ENCODE data around the gene IQSEC1. TPM values are rescaled to one million over a fixed set of nuclear protein-coding genes. Genes with fewer than 3 reads are reported as not detected.

IQSEC1 gene
- total RNA-seq, 1 experiment from 2014 or later, result 13.0 TPM

DNA sequence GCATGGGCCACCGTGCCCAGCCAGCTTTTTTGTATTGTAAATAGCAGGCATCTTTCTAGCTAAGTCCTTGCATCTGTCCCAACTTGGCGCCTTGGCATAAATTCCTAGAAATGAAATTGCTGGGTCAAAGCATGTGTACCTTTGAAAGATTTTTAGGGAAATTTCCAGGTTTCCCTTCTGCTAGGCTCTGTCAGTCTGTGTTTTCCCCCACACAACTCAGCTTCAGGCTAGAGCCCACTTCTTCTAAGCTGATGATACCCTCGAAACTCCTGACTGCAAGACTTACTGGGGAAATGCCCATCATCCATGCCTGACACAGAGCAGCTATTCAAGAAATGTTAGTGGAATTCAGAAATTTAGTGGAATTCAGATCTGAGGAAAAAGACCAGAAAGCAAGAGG is 221.0 kb downstream of the IQSEC1 start:
- H3K27me3 ChIP-seq (replicated peaks; ENCODE audit: insufficient read depth, low read depth, low read length, poor library complexity), result no peaks in the 10 kb centered on the region
- intact Hi-C loops (cut with micrococcal nuclease; ENCODE audit: unreplicated experiment), result no loop called here
- TF ChIP-seq, protein P1, sequence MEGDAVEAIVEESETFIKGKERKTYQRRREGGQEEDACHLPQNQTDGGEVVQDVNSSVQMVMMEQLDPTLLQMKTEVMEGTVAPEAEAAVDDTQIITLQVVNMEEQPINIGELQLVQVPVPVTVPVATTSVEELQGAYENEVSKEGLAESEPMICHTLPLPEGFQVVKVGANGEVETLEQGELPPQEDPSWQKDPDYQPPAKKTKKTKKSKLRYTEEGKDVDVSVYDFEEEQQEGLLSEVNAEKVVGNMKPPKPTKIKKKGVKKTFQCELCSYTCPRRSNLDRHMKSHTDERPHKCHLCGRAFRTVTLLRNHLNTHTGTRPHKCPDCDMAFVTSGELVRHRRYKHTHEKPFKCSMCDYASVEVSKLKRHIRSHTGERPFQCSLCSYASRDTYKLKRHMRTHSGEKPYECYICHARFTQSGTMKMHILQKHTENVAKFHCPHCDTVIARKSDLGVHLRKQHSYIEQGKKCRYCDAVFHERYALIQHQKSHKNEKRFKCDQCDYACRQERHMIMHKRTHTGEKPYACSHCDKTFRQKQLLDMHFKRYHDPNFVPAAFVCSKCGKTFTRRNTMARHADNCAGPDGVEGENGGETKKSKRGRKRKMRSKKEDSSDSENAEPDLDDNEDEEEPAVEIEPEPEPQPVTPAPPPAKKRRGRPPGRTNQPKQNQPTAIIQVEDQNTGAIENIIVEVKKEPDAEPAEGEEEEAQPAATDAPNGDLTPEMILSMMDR (conservative IDR thresholded peaks at IDR 0.05; ENCODE audit: low read depth, low read length), result no peak
- no peak for TF ChIP-seq EZH2 (IDR thresholded peaks at IDR 0.05; ENCODE audit: borderline replicate concordance, low read depth, low read length, poor library complexity, severe bottlenecking)
- H3K9me3 ChIP-seq (ENCODE audit: low read depth, low read length, poor library complexity, severe bottlenecking), result no peaks in the 10 kb centered on the region
- ChIA-PET POLR2A (ENCODE audit: low non-redundant PET) (no interaction called here), CTCF (no interaction called here)
- no peak overlapping the region for H3K4me3 ChIP-seq (ENCODE audit: low read depth, low read length, poor library complexity, severe bottlenecking)
- DNase-seq (ENCODE audit: low spot score), result no peak
- H3K36me3 ChIP-seq (ENCODE audit: insufficient read depth, low read length, poor library complexity, severe bottlenecking), result no peaks in the 10 kb centered on the region
- H3K27ac ChIP-seq (ENCODE audit: low read depth, low read length, poor library complexity, severe bottlenecking), result no peak overlapping the region
- no peaks in the 10 kb centered on the region for H3K4me1 ChIP-seq (ENCODE audit: insufficient read depth, low read length, poor library complexity, severe bottlenecking)
- no TSS peak for BruUV-seq (replicated peaks)

Other genes starting within 250 kb of the IQSEC1 start
- 1,684 and 1,701 TPM in 2 replicates for gene RPL32, start 231.9 kb downstream of the IQSEC1 start, total RNA-seq (2021)

All from A673 (cell line).